Memory B cell (primary cell): Measurements from ENCODE around the gene SESN2.

Experiments used
- ATAC-seq: fragments of 150-1000 bp; cut with Tn5 transposase; 2 replicates; pipeline ENCODE4 v1.10.0; 2021; ENCODE audit warnings: low read depth, mild to moderate bottlenecking, moderate library complexity
- DNase-seq, 2 donors: peaks; one replicate each; pipeline ENCODE4 v3.0.0; 2022; ENCODE audit warnings: low spot score in 2 of 2
- H3K27ac Mint-ChIP-seq: one replicate; pipeline ENCODE4 v1.8.0; 2022; ENCODE audit warnings: mild to moderate bottlenecking, moderate library complexity, mixed read lengths
- H3K27me3 Mint-ChIP-seq: one replicate; pipeline ENCODE4 v1.8.0; 2022; ENCODE audit warnings: mixed read lengths
- H3K36me3 Mint-ChIP-seq: one replicate; pipeline ENCODE4 v1.8.0; 2022; ENCODE audit warnings: mild to moderate bottlenecking, mixed read lengths
- H3K4me1 Mint-ChIP-seq: one replicate; pipeline ENCODE4 v1.8.0; 2022; ENCODE audit warnings: mixed read lengths
- H3K4me3 Mint-ChIP-seq: one replicate; pipeline ENCODE4 v1.8.0; 2022; ENCODE audit warnings: mild to moderate bottlenecking, moderate library complexity, mixed read lengths
- H3K9me3 Mint-ChIP-seq: one replicate; pipeline ENCODE4 v1.8.0; 2022; ENCODE audit warnings: mixed read lengths

The SESN2 gene

GRCh38 chr1:28290851-28291250, 31.5 kb downstream of the SESN2 start:
- H3K4me1 Mint-ChIP-seq = no peaks in the 10 kb centered on the region
- no peaks in the 10 kb centered on the region for H3K36me3 Mint-ChIP-seq
- no peak for ATAC-seq
- no peak for DNase-seq
- peaks cover 2% of the 10 kb centered on the region for H3K27me3 Mint-ChIP-seq
- no peak overlapping the region for H3K4me3 Mint-ChIP-seq
- H3K27ac Mint-ChIP-seq = no peak overlapping the region
- no peaks in the 10 kb centered on the region for H3K9me3 Mint-ChIP-seq

DNA sequence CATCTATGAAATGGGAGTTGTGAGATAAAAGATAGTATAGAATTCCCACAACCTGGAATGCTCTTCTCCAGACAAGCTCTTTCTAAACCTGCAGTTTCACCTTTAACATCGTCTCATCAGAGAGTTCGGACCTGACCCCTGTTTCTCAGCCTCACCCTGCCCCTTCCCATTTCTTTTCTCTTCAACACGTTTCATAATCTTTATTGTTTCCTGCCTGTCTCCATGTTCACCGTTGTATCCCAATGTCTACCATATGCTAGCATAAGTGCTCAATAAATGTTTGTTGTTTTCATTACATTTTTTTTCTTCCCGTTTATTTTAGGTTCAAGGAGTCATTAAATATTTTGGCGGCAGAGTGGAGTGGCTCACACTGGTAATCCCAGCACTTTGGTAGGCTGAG, 32.4 kb downstream of the SESN2 start:
- H3K4me1 Mint-ChIP-seq = no peaks in the 10 kb centered on the region
- H3K4me3 Mint-ChIP-seq = no peak overlapping the region
- ATAC-seq (no peak), DNase-seq (no peak)
- H3K27me3 Mint-ChIP-seq = peaks cover 8% of the 10 kb centered on the region
- no peak overlapping the region for H3K27ac Mint-ChIP-seq
- H3K9me3 Mint-ChIP-seq = no peaks in the 10 kb centered on the region
- no peaks in the 10 kb centered on the region for H3K36me3 Mint-ChIP-seq

DNA sequence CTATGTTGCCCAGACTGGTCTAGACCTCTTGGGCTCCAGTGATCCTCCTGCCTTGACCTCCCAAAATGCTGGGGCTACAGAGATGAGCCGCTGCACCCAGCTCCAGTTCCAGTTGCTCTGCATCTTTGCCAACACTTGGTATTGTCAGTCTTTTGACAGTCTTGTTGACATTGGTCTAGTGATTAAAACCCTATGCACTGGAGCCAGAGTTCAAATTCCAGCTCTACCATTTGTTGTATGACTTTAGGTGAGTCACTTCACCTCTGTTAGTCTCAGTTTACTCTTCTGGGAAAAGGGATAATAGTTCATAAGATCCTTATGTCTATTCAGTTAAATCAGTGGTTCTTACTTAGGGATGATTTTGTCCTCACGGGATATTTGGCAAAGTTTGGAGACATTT, 36.6 kb downstream of the SESN2 start:
- Mint-ChIP-seq H3K27ac (no peak overlapping the region), H3K27me3 (peaks cover 14% of the 10 kb centered on the region), H3K4me1 (peaks cover 2% of the 10 kb centered on the region), H3K9me3 (no peaks in the 10 kb centered on the region), H3K36me3 (peaks cover 1% of the 10 kb centered on the region), H3K4me3 (no peak overlapping the region)
- ATAC-seq = no peak
- no peak for DNase-seq

DNA sequence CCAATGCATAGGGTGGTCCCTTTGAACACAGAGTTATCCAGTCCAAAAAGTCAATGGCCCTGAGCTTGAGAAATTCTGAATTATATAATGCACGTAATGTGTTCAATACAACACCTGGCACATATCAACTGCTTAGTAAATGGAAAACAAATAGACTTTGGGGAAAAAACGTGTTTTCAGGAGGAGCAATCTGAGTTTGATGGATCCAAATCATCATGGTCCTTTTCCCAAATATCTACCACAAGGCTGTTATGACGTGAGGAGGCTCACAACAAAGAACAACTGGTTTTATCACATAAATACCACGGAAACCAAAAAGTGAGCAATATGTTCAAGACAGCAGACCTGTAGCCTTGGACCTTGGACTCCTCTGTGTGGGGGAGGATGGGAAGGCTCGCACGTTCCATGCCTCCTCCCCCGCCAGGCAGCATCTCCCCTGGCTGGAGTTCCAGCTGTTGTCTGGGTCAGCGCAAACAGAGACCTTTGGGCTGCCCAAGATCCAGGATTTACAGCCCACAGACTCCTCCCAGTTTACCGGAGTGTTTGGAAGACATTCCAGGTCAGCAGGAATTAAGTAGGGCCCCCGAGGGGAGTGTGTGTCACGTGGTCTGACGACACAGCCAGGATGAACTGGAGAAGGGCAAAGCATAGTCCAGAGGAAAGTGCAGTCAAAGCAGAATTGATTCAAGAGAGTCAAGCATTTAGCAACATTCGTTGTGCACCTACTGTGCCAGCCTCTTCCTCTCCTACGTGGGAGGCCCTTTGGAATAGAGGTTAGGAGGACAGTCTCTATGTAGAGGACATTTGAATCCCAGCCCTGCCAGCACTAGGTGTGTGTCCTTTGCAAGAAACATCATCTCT, 37.3 kb downstream of the SESN2 start:
- no peak for DNase-seq
- peaks cover 2% of the 10 kb centered on the region for H3K4me1 Mint-ChIP-seq
- H3K36me3 Mint-ChIP-seq = peaks cover 1% of the 10 kb centered on the region
- H3K9me3 Mint-ChIP-seq = no peaks in the 10 kb centered on the region
- H3K4me3 Mint-ChIP-seq = no peak overlapping the region
- no peak for ATAC-seq
- peaks cover 14% of the 10 kb centered on the region for H3K27me3 Mint-ChIP-seq
- no peak overlapping the region for H3K27ac Mint-ChIP-seq

GRCh38 chr1:28297826-28298225, 38.5 kb downstream of the SESN2 start:
- Mint-ChIP-seq H3K4me1 (peaks cover 2% of the 10 kb centered on the region), H3K27me3 (peaks cover 14% of the 10 kb centered on the region), H3K36me3 (peaks cover 1% of the 10 kb centered on the region), H3K9me3 (no peaks in the 10 kb centered on the region), H3K27ac (no peak overlapping the region), H3K4me3 (no peak overlapping the region)
- ATAC-seq = no peak
- DNase-seq = no peak

DNA sequence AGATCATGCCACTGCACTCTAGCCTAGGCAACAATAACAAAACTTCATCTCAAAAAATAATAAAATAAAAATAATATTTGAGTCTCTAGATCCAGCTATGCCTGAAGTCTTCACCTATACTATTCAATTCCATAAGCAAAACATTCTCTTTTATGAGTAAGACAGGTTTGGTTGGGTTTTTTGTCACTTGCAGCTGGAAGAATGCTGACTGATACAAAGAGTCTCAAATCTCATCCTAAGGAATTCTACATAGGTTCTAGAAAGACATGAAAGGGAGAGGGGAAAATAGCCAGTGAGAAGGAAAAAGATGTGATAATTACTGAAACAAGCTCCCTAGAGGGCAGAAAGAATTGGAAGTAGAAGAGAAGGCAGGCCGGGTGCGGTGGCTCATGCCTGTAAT, 39.1 kb downstream of the SESN2 start:
- Mint-ChIP-seq H3K27me3 (peaks cover 14% of the 10 kb centered on the region), H3K4me3 (no peak overlapping the region), H3K27ac (no peak overlapping the region), H3K36me3 (peaks cover 1% of the 10 kb centered on the region), H3K9me3 (no peaks in the 10 kb centered on the region), H3K4me1 (peaks cover 2% of the 10 kb centered on the region)
- ATAC-seq = no peak
- DNase-seq = no peak

DNA sequence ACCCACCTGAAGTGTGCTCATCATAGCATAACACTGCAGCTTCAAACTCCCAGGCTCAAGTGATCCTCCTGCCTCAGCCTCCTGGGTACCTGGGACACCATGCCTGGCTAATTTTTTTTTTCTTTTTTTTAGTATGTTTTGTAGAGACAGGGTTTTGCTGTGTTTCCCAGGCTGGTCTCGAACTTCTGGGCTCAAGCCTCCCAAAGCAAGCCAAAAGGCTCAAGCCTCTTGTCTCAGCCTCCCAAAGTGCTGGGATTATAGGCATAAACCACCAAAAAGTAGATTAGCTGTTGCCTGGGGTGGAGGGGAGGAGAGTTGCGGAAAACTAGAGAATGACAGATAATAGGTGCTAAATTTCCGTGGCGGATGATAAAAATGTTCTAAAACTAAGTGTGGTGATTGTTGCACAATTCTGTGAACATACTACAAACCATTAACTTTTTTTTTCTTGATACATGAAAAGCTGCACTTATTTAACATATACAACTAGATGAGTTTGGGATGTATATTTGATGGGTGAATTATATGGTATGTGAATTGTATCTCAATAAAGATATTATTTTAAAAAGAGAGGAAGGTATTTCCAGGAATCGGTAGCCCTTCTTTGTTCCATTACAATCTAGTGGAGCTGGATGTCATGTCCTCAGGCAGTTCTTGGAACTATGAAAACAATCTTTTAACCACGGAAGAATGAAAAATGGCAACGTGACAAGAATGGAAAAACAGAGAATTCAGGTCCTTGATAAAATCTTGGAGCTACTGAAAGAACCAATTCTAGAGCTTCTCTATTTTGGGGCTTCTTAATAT, 42.3 kb downstream of the SESN2 start:
- DNase-seq = no peak
- H3K36me3 Mint-ChIP-seq = peaks cover 1% of the 10 kb centered on the region
- H3K4me3 Mint-ChIP-seq = no peak overlapping the region
- no peak overlapping the region for H3K27ac Mint-ChIP-seq
- peaks cover 6% of the 10 kb centered on the region for H3K27me3 Mint-ChIP-seq
- ATAC-seq = no peak
- no peaks in the 10 kb centered on the region for H3K9me3 Mint-ChIP-seq
- H3K4me1 Mint-ChIP-seq = peaks cover 4% of the 10 kb centered on the region

GRCh38 chr1:28302247-28302646, 42.9 kb downstream of the SESN2 start:
- no peak for ATAC-seq
- peaks cover 1% of the 10 kb centered on the region for H3K36me3 Mint-ChIP-seq
- H3K27ac Mint-ChIP-seq = no peak overlapping the region
- no peaks in the 10 kb centered on the region for H3K9me3 Mint-ChIP-seq
- peaks cover 3% of the 10 kb centered on the region for H3K27me3 Mint-ChIP-seq
- peaks cover 4% of the 10 kb centered on the region for H3K4me1 Mint-ChIP-seq
- no peak overlapping the region for H3K4me3 Mint-ChIP-seq
- DNase-seq = no peak

GRCh38 chr1:28306301-28306949, 47.1 kb downstream of the SESN2 start:
- Mint-ChIP-seq H3K4me1 (peaks cover 2% of the 10 kb centered on the region), H3K9me3 (peaks cover 1% of the 10 kb centered on the region), H3K27me3 (no peaks in the 10 kb centered on the region), H3K36me3 (no peaks in the 10 kb centered on the region), H3K27ac (no peak overlapping the region), H3K4me3 (no peak overlapping the region)
- DNase-seq = no peak
- ATAC-seq = no peak

DNA sequence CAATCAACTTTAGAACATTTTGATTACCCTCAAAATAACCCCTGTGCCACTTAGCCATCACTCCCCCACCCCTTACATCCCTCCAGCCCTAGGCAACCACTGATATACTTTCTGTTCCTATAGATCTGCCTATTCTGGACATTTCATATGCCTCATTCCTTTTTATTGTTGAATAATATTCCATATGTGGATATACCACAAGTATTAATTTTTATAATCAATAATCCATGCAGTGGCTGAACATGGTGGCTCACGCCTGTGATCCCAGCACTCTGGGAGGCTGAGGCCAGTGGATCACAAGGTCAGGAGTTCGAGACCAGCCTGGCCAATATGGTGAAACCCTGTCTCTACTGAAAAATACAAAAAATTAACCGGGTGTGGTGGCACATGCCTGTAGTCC, 49.4 kb downstream of the SESN2 start:
- peaks cover 2% of the 10 kb centered on the region for H3K4me1 Mint-ChIP-seq
- no peaks in the 10 kb centered on the region for H3K27me3 Mint-ChIP-seq
- no peak overlapping the region for H3K27ac Mint-ChIP-seq
- no peaks in the 10 kb centered on the region for H3K36me3 Mint-ChIP-seq
- DNase-seq (no peak), ATAC-seq (no peak)
- no peak overlapping the region for H3K4me3 Mint-ChIP-seq
- H3K9me3 Mint-ChIP-seq = peaks cover 1% of the 10 kb centered on the region

DNA sequence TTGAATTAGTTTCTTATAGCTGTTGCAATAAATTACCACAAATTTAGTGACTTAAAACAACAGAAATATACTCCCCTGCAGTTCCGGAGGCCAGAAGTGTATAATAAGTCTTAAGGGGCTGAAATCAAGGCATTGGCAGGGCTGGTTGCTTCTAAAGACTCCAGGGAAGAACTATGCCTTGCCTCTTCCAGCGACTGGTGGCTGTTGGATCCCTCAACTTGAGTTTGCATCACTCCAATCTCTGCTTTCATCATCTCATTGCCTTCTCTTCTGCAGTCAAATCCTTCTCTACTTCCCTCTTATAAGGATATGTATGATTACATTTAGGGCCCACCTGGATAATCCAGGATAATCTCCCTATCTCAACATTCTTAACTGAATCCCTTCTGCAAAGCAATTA, 50.4 kb downstream of the SESN2 start:
- ATAC-seq (no peak), DNase-seq (no peak)
- Mint-ChIP-seq H3K27ac (no peak overlapping the region), H3K4me3 (no peak overlapping the region), H3K36me3 (no peaks in the 10 kb centered on the region), H3K27me3 (no peaks in the 10 kb centered on the region), H3K4me1 (no peaks in the 10 kb centered on the region), H3K9me3 (peaks cover 1% of the 10 kb centered on the region)

GRCh38 chr1:28313702-28314546, 54.6 kb downstream of the SESN2 start:
- DNase-seq = no peak
- Mint-ChIP-seq H3K27me3 (no peaks in the 10 kb centered on the region), H3K4me3 (no peak overlapping the region), H3K27ac (no peak overlapping the region), H3K9me3 (no peaks in the 10 kb centered on the region), H3K4me1 (no peaks in the 10 kb centered on the region), H3K36me3 (no peaks in the 10 kb centered on the region)
- no peak for ATAC-seq

DNA sequence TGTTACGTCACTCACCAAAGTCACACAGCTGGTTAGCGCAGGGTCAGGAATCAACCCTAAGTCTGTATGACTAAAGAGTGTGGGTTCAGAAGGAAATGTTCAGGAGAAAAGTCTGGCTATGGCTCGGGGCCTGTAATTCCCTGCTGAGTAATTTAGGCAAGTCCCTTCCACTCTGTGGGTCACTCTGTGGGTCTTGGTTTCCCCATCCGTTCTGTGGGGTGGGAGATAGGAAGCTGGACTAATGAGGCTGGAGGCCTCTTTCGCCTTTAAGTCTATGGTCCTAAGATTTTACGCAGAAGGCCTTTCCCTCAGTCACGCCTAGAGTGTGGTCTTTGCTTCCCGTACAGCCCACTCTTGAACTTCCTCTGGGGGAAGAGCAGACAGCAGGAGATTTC, 55.2 kb downstream of the SESN2 start:
- DNase-seq = no peak
- no peaks in the 10 kb centered on the region for H3K9me3 Mint-ChIP-seq

More for the DNA sequence above, 55.2 kb downstream of the SESN2 start:
- no peaks in the 10 kb centered on the region for H3K27me3 Mint-ChIP-seq
- no peak overlapping the region for H3K4me3 Mint-ChIP-seq
- H3K27ac Mint-ChIP-seq = no peak overlapping the region
- no peaks in the 10 kb centered on the region for H3K4me1 Mint-ChIP-seq
- ATAC-seq = no peak
- no peaks in the 10 kb centered on the region for H3K36me3 Mint-ChIP-seq
